Cardiac muscle cell (in vitro differentiated cells and primary cell): ENCODE results near the gene GNA12. TPM values are rescaled to one million over a fixed set of nuclear protein-coding genes. Genes with fewer than 3 reads are reported as not detected.

Experiments
- DNase-seq, 2 donors: peaks; one replicate each; pipeline versions ENCODE4 v3.0.0 to v3.0.0-alpha.2; 2010 to 2017; ENCODE audit warnings: low read depth in 1 of 2, low spot score in 1 of 2
- H3K27ac ChIP-seq: fragments of 200-600 bp; sonication (generic); 2 replicates; pipeline ENCODE4 v1.5.1; 2016
- H3K27me3 ChIP-seq: fragments of 200-600 bp; sonication (generic); 2 replicates; pipeline ENCODE4 v1.6.0; 2016; ENCODE audit warnings: control low read depth
- H3K36me3 ChIP-seq: fragments of 200-600 bp; sonication (generic); 2 replicates; pipeline ENCODE4 v1.5.1; 2016; ENCODE audit warnings: control low read depth
- H3K4me1 ChIP-seq: fragments of 200-600 bp; sonication (generic); 2 replicates; pipeline ENCODE4 v1.8.1; 2017; ENCODE audit warnings: low read depth, mild to moderate bottlenecking, mixed run types
- H3K4me3 ChIP-seq: fragments of 200-600 bp; sonication (generic); 2 replicates; pipeline ENCODE4 v1.5.1; 2016; ENCODE audit warnings: mild to moderate bottlenecking
- H3K9me3 ChIP-seq: fragments of 200-600 bp; sonication (generic); 2 replicates; pipeline ENCODE4 v1.5.1; 2017; ENCODE audit warnings: low read depth, mild to moderate bottlenecking, control low read depth
- CTCF ChIP-seq: IDR thresholded peaks from 2 replicates; pipeline ENCODE4 v1.5.1; 2012; ENCODE audit warnings: low read depth, mild to moderate bottlenecking, low read length
- polyA plus RNA-seq: library from polyadenylated mRNA; unstranded; fragments of >200 nt; fragmentation: Nextera tagmentation; extraction: Ambion mirVana; gene quantifications from 2 replicates; pipeline ENCODE4 v1.2.1, GENCODE V29; 2016
- total RNA-seq: library from RNA; depleted of rRNA; stranded (reverse); fragments of >200 nt; gene quantifications from 2 replicates; pipeline ENCODE4 v1.2.3, GENCODE V29; 2016

GNA12 gene
- total and polyA plus RNA-seq, 2 experiments from 2014 or later: 54.4 to 59.1 TPM

- no peak for TF ChIP-seq CTCF
- DNase-seq: no peak
- no peaks in the 10 kb centered on the region for H3K36me3 ChIP-seq
- peak overlapping the region; percentile 25 for H3K27ac ChIP-seq
- H3K4me1 ChIP-seq: peaks cover 38% of the 10 kb centered on the region
- H3K9me3 ChIP-seq: no peaks in the 10 kb centered on the region
- H3K27me3 ChIP-seq: no peaks in the 10 kb centered on the region
- H3K4me3 ChIP-seq: no peak overlapping the region
These were observed 6.6 kb downstream of the GNA12 start for GRCh38 chr7:2837496-2837895.

- no peaks in the 10 kb centered on the region for H3K36me3 ChIP-seq
- H3K9me3 ChIP-seq: no peaks in the 10 kb centered on the region
- H3K27ac ChIP-seq: no peak overlapping the region
- no peak for TF ChIP-seq CTCF
- peaks cover 37% of the 10 kb centered on the region for H3K4me1 ChIP-seq
- no peak overlapping the region for H3K4me3 ChIP-seq
- no peaks in the 10 kb centered on the region for H3K27me3 ChIP-seq
- no peak for DNase-seq
These were observed 9.2 kb downstream of the GNA12 start for GRCh38 chr7:2834748-2835441.

GRCh38 chr7:2833083-2833910 is 10.8 kb downstream of the GNA12 start:
- Histone ChIP-seq H3K4me3 (no peak overlapping the region), H3K27ac (peak overlapping the region; percentile 62), H3K27me3 (no peaks in the 10 kb centered on the region), H3K4me1 (peaks cover 37% of the 10 kb centered on the region), H3K9me3 (no peaks in the 10 kb centered on the region), H3K36me3 (no peaks in the 10 kb centered on the region)
- DNase-seq: no peak
- TF ChIP-seq CTCF: no peak

GRCh38 chr7:2832461-2832860 is 11.6 kb downstream of the GNA12 start:
- no peak for TF ChIP-seq CTCF

GRCh38 chr7:2830609-2831376 is 13.3 kb downstream of the GNA12 start:
- no peak for TF ChIP-seq CTCF
- peaks cover 27% of the 10 kb centered on the region for H3K4me1 ChIP-seq
- no peak overlapping the region for H3K27ac ChIP-seq
- no peaks in the 10 kb centered on the region for H3K36me3 ChIP-seq
- no peak overlapping the region for H3K4me3 ChIP-seq
- peak in 1 of 2 donors; percentile 58 for DNase-seq
- no peaks in the 10 kb centered on the region for H3K9me3 ChIP-seq
- H3K27me3 ChIP-seq: no peaks in the 10 kb centered on the region

More at GRCh38 chr7:2832461-2832860, 11.6 kb downstream of the GNA12 start:
- Histone ChIP-seq H3K4me1 (peaks cover 30% of the 10 kb centered on the region), H3K36me3 (no peaks in the 10 kb centered on the region), H3K4me3 (no peak overlapping the region), H3K9me3 (no peaks in the 10 kb centered on the region), H3K27me3 (no peaks in the 10 kb centered on the region), H3K27ac (no peak overlapping the region)
- DNase-seq: no peak
